Measurements from ENCODE around the gene BRI3BP.

DNA sequence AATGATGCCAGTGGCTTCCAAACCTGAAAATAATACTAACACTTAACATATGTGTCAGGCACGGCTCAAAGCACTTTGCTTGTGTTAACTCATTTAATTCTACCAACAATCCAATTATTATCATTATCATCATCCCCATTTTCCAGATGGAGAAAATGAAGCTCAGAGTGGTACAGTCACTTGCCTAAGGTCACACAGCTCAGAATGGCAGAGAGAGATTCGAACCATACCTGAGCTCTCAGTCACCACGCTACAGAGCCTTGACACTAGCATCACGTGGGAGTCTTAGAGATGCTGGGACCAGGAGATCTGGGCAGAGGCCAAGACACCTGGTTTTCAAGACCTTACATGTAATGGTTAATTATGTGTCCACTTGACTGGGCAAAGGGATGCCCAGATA, 38.7 kb upstream of the BRI3BP start:
- no peak for TF ChIP-seq CTCF (IDR thresholded peaks at IDR 0.05)
- TF ChIP-seq POLR2A (IDR thresholded peaks at IDR 0.05): no peak
